Right ventricle myocardium superior (tissue), 1 donor: ENCODE results near the gene F3. TPM values are rescaled to one million over a fixed set of nuclear protein-coding genes. Genes with fewer than 3 reads are reported as not detected.
A peak's percentile ranks its signal among the peaks of the same experiment; 100 is the strongest.

ENCODE experiments used
- ATAC-seq: fragments of 200-7000 bp; cut with Tn5 transposase; one replicate; pipeline ENCODE4 v1.9.1; 2020; ENCODE audit warnings: mild to moderate bottlenecking; ENCODE audit not compliant: poor library complexity
- DNase-seq: peaks from one replicate; pipeline ENCODE4 v3.0.0-alpha.2; 2020
- intact Hi-C: fragments of 100-400 bp; cut with DNase I; formaldehyde crosslinking; loops from one replicate; pipeline ENCODE4 v1.11.2; 2022
- total RNA-seq: library from RNA; stranded (reverse); fragmentation: NEBNext Ultra II Directional; extraction: Animal tissue kit (Norgen Biotek cat#: 25700); gene quantifications from one replicate; pipeline ENCODE4 v1.2.1, GENCODE V29; 2021
- donor health status: DM: no; HTN: yes; CAD: no; lungs with severe emphysema.

F3 gene
- total RNA-seq, 1 donor from 2014 or later: 21.5 TPM

GRCh38 chr1:94535095-94535494 is 6.5 kb downstream of the F3 start:
- ATAC-seq (peak; percentile 46), DNase-seq (no peak)
- intact Hi-C loops: loop anchor here (5.0 to 10.0 kb wide), 2 partner anchors 57 to 110 kb away; no protein-coding TSS in a partner anchor

- DNase-seq (no peak), ATAC-seq (no peak)
- intact Hi-C loops: loop anchor here (10.0 kb wide), 1 partner anchor 113 kb away; no protein-coding TSS in a partner anchor
These were observed 9.5 kb downstream of the F3 start for GRCh38 chr1:94532077-94532476.

GRCh38 chr1:94531664-94532063 is 9.9 kb downstream of the F3 start:
- ATAC-seq (no peak), DNase-seq (no peak)
- intact Hi-C loops: loop anchor here (10.0 kb wide), 1 partner anchor 113 kb away; no protein-coding TSS in a partner anchor

GRCh38 chr1:94530373-94530878 is 11.1 kb downstream of the F3 start:
- intact Hi-C loops: loop anchor here (10.0 kb wide), 1 partner anchor 114 kb away; no protein-coding TSS in a partner anchor
- no peak for ATAC-seq
- DNase-seq: no peak

- ATAC-seq (no peak), DNase-seq (no peak)
- intact Hi-C loops: no loop called here
These were observed 12.1 kb downstream of the F3 start for GRCh38 chr1:94529416-94529815.

GRCh38 chr1:94528826-94529225 is 12.7 kb downstream of the F3 start:
- intact Hi-C loops: no loop called here
- ATAC-seq: no peak
- no peak for DNase-seq

GRCh38 chr1:94528299-94528698 is 13.3 kb downstream of the F3 start:
- ATAC-seq: peak; percentile 11
- DNase-seq: no peak
- intact Hi-C loops: no loop called here

- peak; percentile 55 for ATAC-seq
- DNase-seq: no peak
- intact Hi-C loops: no loop called here
These were observed 14.0 kb downstream of the F3 start for GRCh38 chr1:94527447-94528031.

GRCh38 chr1:94526152-94526980 is 15.2 kb downstream of the F3 start:
- ATAC-seq (no peak), DNase-seq (no peak)
- intact Hi-C loops: no loop called here

GRCh38 chr1:94524531-94524930 is 17.0 kb downstream of the F3 start:
- intact Hi-C loops: loop anchor here (5.0 kb wide), 1 partner anchor 278 kb away; no protein-coding TSS in a partner anchor
- ATAC-seq (no peak), DNase-seq (no peak)

- peak; percentile 68 for ATAC-seq
- DNase-seq: no peak
- intact Hi-C loops: loop anchor here (5.0 kb wide), 1 partner anchor 280 kb away; no protein-coding TSS in a partner anchor
These were observed 19.3 kb downstream of the F3 start for GRCh38 chr1:94522304-94522703.

- intact Hi-C loops: no loop called here
- DNase-seq (no peak), ATAC-seq (no peak)
These were observed 22.2 kb downstream of the F3 start for GRCh38 chr1:94519351-94519750.

- DNase-seq (no peak), ATAC-seq (no peak)
- intact Hi-C loops: no loop called here
These were observed 26.1 kb downstream of the F3 start for GRCh38 chr1:94515296-94515947.

- intact Hi-C loops: no loop called here
- ATAC-seq (peak; percentile 72), DNase-seq (no peak)
These were observed 27.3 kb downstream of the F3 start for GRCh38 chr1:94514095-94514727.

- DNase-seq (no peak), ATAC-seq (no peak)
- intact Hi-C loops: no loop called here
These were observed 28.7 kb downstream of the F3 start for GRCh38 chr1:94512816-94513215.

- no peak for ATAC-seq
- no peak for DNase-seq
- intact Hi-C loops: no loop called here
These were observed 37.0 kb downstream of the F3 start for GRCh38 chr1:94504601-94505000.

- ATAC-seq (no peak), DNase-seq (no peak)
These were observed 38.4 kb downstream of the F3 start for GRCh38 chr1:94503153-94503552.

GRCh38 chr1:94501935-94502334 is 39.6 kb downstream of the F3 start:
- no peak for ATAC-seq

More at GRCh38 chr1:94503153-94503552, 38.4 kb downstream of the F3 start:
- intact Hi-C loops: no loop called here

GRCh38 chr1:94501426-94501825 is 40.1 kb downstream of the F3 start:
- intact Hi-C loops: no loop called here
- DNase-seq: no peak
- ATAC-seq: no peak

More at GRCh38 chr1:94501935-94502334, 39.6 kb downstream of the F3 start:
- intact Hi-C loops: no loop called here
- no peak for DNase-seq
